Mammary epithelial cell (primary cell): ENCODE data around the gene GOT1.

Source experiments
- CTCF ChIP-seq, 2 donors: IDR thresholded peaks in 1 of 2; conservative IDR thresholded peaks in 1 of 2; 2 replicates each; pipeline ENCODE4 v1.5.1; 2011 to 2012; ENCODE audit warnings: inconsistent platforms in 2 of 2, low read length in 2 of 2, mild to moderate bottlenecking in 2 of 2, control low read depth in 1 of 2, low read depth in 1 of 2; ENCODE audit not compliant: insufficient read depth in 1 of 2; ENCODE audit errors: extremely low read depth in 1 of 2
- EZH2 ChIP-seq: IDR thresholded peaks from 2 replicates; pipeline ENCODE4 v1.6.1; 2012; ENCODE audit warnings: low read length, inconsistent platforms, borderline replicate concordance

DNA sequence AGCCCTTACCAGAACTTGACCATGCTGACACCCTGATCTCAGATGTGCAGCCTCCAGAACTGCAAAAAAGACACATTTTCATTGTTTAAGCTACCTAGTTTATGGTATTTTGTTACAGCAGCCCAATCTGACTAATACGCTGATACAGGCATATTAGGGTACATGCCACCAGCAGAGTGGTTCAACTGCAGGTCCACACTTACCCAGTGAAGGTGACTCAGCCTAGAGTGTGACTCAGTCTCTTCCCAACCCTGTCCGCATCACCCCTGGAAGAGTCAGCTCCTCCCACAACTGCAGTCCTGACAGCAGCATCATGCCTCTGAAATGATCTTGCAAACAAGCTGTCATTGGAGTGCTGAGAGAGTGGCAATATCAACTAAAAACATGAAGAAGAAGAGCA, 30.8 kb upstream of the GOT1 start:
- TF ChIP-seq CTCF (conservative IDR thresholded peaks at IDR 0.05 in 1 of 2, IDR thresholded peaks at IDR 0.05 in 1 of 2; ENCODE audit: extremely low read depth in 1 of 2, insufficient read depth in 1 of 2, low read depth in 1 of 2, low read length in 2 of 2) (no peak), EZH2 (no peak)
